ENCODE data around the gene CENPC.
"Not testable (repeated sequence)": the region's sequence is repeated elsewhere in the genome, so short reads cannot be mapped to it uniquely, and the experiment has no call there.

Gene CENPC

GRCh38 chr4:67552146-67552792 lies 7.0 kb upstream of the CENPC start:
- not testable (repeated sequence) for DNase-seq (ENCODE audit: low read depth); H3K4me3 ChIP-seq (ENCODE audit: low read depth, low read length)

DNA sequence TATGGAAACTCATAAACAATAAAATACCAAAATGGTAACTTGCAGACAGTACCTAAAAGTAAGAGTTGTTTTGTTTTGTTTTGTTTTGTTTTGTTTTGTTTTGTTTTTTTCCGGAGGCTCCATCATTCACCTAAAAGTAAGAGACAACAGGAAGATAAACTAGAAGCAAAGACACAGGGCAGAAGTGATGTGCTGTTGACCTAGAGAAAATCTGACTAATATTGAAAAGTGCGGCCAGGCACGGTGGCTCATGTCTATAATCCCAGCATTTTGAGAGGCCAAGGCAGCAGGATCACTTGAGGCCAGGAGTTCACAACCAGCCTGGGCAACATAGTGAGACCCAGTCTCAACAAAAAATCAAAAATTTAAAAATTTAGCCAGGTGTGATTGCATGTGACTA lies 5.6 kb upstream of the CENPC start:
- DNase-seq (ENCODE audit: low read depth), result no peak
- H3K4me3 ChIP-seq (ENCODE audit: low read depth, low read length), result no peak overlapping the region

GRCh38 chr4:67550451-67550850 lies 5.1 kb upstream of the CENPC start:
- H3K4me3 ChIP-seq (ENCODE audit: low read depth, low read length), result no peak overlapping the region
- no peak for DNase-seq (ENCODE audit: low read depth)

GRCh38 chr4:67549123-67549522 lies 3.8 kb upstream of the CENPC start:
- no peak for DNase-seq (ENCODE audit: low read depth)
- H3K4me3 ChIP-seq (ENCODE audit: low read depth, low read length), result no peak overlapping the region

DNA sequence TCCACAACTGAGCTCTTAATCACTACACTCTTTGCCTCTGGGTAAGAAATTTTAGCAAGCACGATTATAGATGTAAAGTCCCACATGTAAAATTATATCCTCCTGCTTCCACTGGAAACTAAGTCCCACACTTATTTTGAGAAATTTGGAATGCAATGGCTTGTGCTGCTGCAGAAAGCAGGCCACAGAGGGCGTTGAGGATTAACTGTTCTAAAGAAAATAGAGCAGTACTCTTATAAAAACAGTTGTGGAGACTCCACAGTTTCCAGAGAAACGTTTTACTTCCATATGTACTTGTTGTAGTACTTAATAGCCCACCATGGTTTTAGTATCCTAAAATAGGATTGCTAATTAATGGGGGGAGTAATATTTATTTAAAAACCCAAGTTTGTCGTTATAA lies 1.7 kb upstream of the CENPC start:
- no peak overlapping the region for H3K4me3 ChIP-seq (ENCODE audit: low read depth, low read length)
- no peak for DNase-seq (ENCODE audit: low read depth)

DNA sequence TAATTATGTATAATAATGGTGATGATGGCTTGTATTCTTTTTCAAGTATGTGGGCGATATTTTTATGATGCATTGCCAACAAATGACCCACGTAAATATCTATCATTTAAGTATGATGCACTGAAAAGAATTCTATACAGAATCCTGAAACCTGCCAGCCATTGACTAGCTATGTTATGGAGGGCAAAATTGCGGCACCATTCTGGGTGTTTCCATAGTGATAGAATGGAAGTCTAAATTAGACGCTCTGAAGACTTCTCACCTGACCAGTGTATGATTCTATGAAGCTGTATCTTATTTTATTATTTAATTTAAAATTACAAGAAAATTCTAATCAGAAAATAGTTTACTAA lies 677 bp upstream of the CENPC start:
- H3K4me3 ChIP-seq (ENCODE audit: low read depth, low read length), result peak overlapping the region; percentile 84

GRCh38 chr4:67542076-67542475 lies 3.2 kb downstream of the CENPC start:
- DNase-seq (ENCODE audit: low read depth), result no peak
- H3K4me3 ChIP-seq (ENCODE audit: low read depth, low read length), result no peak overlapping the region

More for the DNA sequence above, 677 bp upstream of the CENPC start:
- no peak for DNase-seq (ENCODE audit: low read depth)

- H3K4me3 ChIP-seq (ENCODE audit: low read depth, low read length), result no peak overlapping the region
- no peak for DNase-seq (ENCODE audit: low read depth)
These were observed 5.5 kb downstream of the CENPC start for GRCh38 chr4:67539830-67540229.

DNA sequence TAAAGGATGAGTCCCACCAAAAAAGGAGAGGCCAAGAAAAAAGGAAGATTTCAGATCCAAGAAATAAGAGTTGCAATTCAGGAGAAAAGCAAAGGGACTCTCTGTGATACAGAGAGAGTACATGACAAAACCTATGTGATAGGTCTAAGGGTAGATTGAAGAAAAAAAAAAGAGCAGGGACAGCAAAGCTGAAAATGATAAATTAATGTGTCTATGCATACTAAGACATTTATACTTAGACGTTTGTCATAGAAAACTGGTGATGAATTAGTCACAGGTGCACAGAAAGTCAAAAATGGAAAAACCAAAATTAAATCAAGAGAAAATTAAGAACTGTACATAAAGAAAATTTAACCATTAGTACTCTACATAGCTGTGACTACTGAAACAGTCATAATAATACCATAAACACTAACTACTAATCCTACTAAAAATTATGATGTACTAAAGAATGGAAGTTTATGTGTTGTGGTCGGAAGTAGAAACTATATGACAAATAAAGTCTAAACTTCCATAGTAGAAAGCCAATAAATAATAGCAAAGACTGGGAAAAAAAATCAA lies 9.9 kb downstream of the CENPC start:
- DNase-seq (ENCODE audit: low read depth), result no peak
- no peak overlapping the region for H3K4me3 ChIP-seq (ENCODE audit: low read depth, low read length)

- H3K4me3 ChIP-seq (ENCODE audit: low read depth, low read length), result no peak overlapping the region
- no peak for DNase-seq (ENCODE audit: low read depth)
These were observed 12.2 kb downstream of the CENPC start for GRCh38 chr4:67533112-67533511.

DNA sequence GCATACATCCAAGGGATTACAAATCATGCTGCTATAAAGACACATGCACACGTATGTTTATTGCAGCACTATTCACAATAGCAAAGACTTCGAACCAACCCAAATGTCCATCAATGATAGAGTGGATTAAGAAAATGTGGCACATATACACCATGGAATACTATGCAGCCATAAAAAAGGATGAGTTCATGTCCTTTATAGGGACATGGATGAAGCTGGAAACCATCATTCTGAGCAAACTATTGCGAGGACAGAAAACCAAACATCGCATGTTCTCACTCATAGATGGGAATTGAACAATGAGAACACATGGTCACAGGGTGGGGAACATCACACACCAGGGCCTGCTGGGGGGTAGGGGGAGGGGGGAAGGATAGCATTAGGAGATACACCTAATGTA lies 12.9 kb downstream of the CENPC start:
- H3K4me3 ChIP-seq (ENCODE audit: low read depth, low read length); DNase-seq (ENCODE audit: low read depth): not testable (repeated sequence)

DNA sequence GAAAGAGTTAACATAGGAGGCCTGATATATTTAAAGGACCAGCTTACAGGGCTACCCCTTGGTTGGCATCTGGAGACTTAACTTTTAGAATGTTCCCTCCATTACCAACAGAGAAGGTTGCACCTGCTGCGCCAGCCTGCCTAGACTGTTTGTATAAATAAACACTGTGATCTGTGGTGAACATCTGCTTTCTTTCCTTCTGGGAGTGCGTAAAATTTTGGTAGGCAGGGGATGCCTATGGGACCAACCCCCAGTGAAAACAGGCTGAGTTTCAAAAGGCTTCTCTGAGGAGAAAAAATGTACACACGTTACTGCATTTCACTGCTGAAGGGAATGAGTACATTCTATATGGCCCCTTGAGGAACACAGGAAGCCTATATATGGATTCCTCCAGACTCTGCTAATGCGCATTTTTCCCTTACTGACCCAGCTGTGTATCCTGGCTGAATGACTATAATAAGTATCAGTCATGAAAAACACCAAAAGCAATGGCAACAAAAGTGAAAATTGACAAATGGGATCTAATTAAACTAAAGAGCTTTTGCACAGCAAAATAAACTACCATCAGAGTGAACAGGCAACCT lies 13.8 kb downstream of the CENPC start:
- no peak overlapping the region for H3K4me3 ChIP-seq (ENCODE audit: low read depth, low read length)
- DNase-seq (ENCODE audit: low read depth), result no peak

DNA sequence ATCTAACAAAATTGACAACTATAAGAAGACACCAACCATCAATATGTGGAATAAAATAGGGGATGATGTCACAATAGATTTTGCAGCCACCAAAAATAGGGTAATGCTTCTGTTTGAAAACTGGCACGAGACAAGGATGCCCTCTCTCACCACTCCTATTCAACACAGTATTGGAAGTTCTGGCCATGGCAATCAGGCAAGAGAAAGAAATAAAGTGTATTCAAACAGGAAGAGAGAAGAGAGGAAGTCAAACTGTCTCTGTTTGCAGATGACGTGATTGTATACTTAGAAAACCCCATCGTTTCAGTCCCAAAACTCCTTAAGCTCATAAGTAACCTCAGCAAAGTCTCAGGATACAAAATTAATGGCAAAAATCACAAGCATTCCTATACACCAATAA lies 21.2 kb downstream of the CENPC start:
- DNase-seq (ENCODE audit: low read depth), result not testable (repeated sequence)

GRCh38 chr4:67522851-67523671 lies 22.2 kb downstream of the CENPC start:
- no peak overlapping the region for H3K4me3 ChIP-seq (ENCODE audit: low read depth, low read length)
- no peak for DNase-seq (ENCODE audit: low read depth)

More for the DNA sequence above, 21.2 kb downstream of the CENPC start:
- H3K4me3 ChIP-seq (ENCODE audit: low read depth, low read length), result not testable (repeated sequence)

- DNase-seq (ENCODE audit: low read depth), result no peak
These were observed 23.1 kb downstream of the CENPC start for GRCh38 chr4:67522230-67522629.

GRCh38 chr4:67521506-67521905 lies 23.8 kb downstream of the CENPC start:
- no peak overlapping the region for H3K4me3 ChIP-seq (ENCODE audit: low read depth, low read length)
- DNase-seq (ENCODE audit: low read depth), result no peak

More at GRCh38 chr4:67522230-67522629, 23.1 kb downstream of the CENPC start:
- H3K4me3 ChIP-seq (ENCODE audit: low read depth, low read length), result no peak overlapping the region

DNA sequence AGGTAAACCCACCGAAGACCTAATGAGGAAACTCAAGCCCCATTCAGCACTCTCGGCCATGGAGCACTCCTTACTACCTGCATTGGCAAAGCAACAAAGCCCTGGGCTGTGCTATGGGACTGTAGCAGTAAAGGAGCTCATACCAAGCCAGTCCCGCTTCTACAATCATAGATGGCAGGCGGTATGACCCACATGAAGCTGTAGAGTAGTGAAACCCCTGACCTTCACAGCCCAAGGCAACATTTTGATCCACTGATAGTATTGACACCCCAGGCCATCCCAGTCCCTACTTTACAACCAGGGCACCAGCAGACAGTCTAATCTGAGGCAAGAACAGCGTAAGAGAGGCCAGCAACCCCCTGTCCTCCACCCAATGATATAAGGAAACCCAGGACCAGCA lies 25.2 kb downstream of the CENPC start:
- no peak for DNase-seq (ENCODE audit: low read depth)
- H3K4me3 ChIP-seq (ENCODE audit: low read depth, low read length), result no peak overlapping the region

DNA sequence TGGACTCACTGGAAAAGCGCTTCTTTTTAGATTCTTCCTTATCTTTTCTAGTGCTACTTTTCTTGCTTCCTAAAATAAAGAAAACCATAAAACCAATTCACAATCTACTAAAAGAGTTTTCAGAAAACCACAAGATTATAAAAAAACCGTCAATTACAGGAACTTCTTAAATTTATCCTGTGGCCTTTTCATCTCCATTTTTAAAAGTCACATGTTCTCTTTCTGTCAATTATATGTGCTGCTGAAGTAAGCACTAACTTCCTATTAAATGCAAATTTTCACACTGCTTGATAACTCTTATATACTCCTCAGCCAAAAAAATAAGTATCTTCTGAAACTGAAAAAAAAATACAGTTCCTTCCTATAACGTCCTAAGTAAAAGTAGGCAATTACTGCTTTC lies 32.8 kb downstream of the CENPC start:
- H3K4me3 ChIP-seq (ENCODE audit: low read depth, low read length), result no peak overlapping the region
- no peak for DNase-seq (ENCODE audit: low read depth)

- H3K4me3 ChIP-seq (ENCODE audit: low read depth, low read length), result no peak overlapping the region
- DNase-seq (ENCODE audit: low read depth), result no peak
These were observed 44.9 kb downstream of the CENPC start for GRCh38 chr4:67500373-67500772.

DNA sequence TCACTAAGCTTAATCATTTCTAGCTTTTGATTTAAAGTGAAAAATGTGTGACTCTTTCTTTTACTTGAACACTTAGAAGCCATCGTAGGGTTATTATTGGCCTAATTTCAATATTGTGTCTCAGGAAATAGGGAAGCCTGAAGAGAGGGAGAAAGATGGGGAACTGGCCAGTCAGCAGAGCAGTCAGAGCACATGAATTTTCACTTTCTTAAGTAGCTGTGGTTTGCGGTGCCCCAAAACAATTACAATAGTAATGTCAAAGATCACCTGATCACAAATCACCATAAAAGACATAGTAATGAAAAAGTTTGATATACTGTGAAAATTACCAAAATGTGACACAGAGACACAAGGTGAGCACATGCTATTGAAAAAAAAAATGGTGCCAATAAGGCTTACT lies 45.5 kb downstream of the CENPC start:
- no peak overlapping the region for H3K4me3 ChIP-seq (ENCODE audit: low read depth, low read length)
- no peak for DNase-seq (ENCODE audit: low read depth)
